Body of pancreas (tissue), 4 donors: ENCODE data around the gene SGK1. TPM values are rescaled to one million over a fixed set of nuclear protein-coding genes. Genes with fewer than 3 reads are reported as not detected.

Source experiments
- ATAC-seq: fragments of 150-250 bp; one replicate; pipeline ENCODE4 v1.9.1; 2016
- DNase-seq, 4 donors: peaks; one replicate each; pipeline ENCODE4 v3.0.0-alpha.2; 2019
- H3K27ac ChIP-seq, 4 donors: fragments of 200-600 bp; sonication (generic); 1 replicate in 3 of 4; 2 replicates in 1 of 4; pipeline versions ENCODE4 v1.5.1 to v1.6.1; 2016 to 2019; ENCODE audit warnings: mild to moderate bottlenecking in 1 of 4, mixed read lengths in 1 of 4, moderate library complexity in 1 of 4
- H3K27me3 ChIP-seq, 2 donors: fragments of 200-600 bp; sonication (generic); one replicate each; pipeline ENCODE4 v1.6.0; 2016; ENCODE audit warnings: mild to moderate bottlenecking in 1 of 2
- H3K36me3 ChIP-seq, 2 donors: fragments of 200-600 bp; sonication (generic); replicated peaks in 1 of 2; 2 replicates each; pipeline ENCODE4 v1.5.1; 2016; ENCODE audit warnings: low read depth in 2 of 2; ENCODE audit not compliant: insufficient read depth in 1 of 2
- H3K4me1 ChIP-seq: fragments of 200-600 bp; sonication (generic); one replicate; pipeline ENCODE4 v1.6.0; 2016
- H3K4me3 ChIP-seq, 2 donors: fragments of 200-600 bp; sonication (generic); 1 replicate in 1 of 2; 2 replicates in 1 of 2; pipeline ENCODE4 v1.5.1; 2016 to 2019
- H3K9me3 ChIP-seq, 3 donors: fragments of 200-600 bp; sonication (generic); 1 replicate in 2 of 3; 2 replicates in 1 of 3; pipeline ENCODE4 v1.5.1; 2016
- CTCF ChIP-seq, 7 experiments: fragments of 450-650 bp in 4 of 7; fragments of 200-600 bp in 3 of 7; sonication (generic) in 3 of 7; IDR thresholded peaks; one replicate each; pipeline ENCODE4 v1.5.1; 2016 to 2019; ENCODE audit warnings: antibody characterized with exemption in 7 of 7
- POLR2A ChIP-seq, 3 donors: fragments of 450-650 bp; IDR thresholded peaks; one replicate each; pipeline ENCODE4 v1.6.1; 2016; ENCODE audit warnings: antibody characterized with exemption in 3 of 3, mild to moderate bottlenecking in 2 of 3
- WGBS, 2 donors: methylation state at CpG; one replicate each; pipeline ENCODE4 v1.1.5; 2017; 5-methylcytosine and 5-hydroxymethylcytosine counted together
- intact Hi-C: fragments of 100-400 bp; cut with DNase I; formaldehyde crosslinking; loops from one replicate; pipeline ENCODE4 v1.15.1; 2023
- total RNA-seq, 2 donors: library from RNA; depleted of rRNA; stranded (reverse); fragments of >200 nt; gene quantifications; one replicate each; pipeline ENCODE4 v1.1.0, GENCODE V29; 2016

Gene SGK1
- total RNA-seq, 2 donors from 2014 or later = 51.1 to 238 TPM

GRCh38 chr6:134233180-134233955, 84.5 kb downstream of the SGK1 start:
- no peak for ATAC-seq
- H3K27ac ChIP-seq = no peak overlapping the region
- WGBS, 2 donors = 87 to 90% methylated on average over 5 of the region's 5 CpGs
- DNase-seq = no peak
- peaks cover 29% of the 10 kb centered on the region for H3K4me1 ChIP-seq
- no peaks in the 10 kb centered on the region for H3K9me3 ChIP-seq
- no peak overlapping the region for H3K4me3 ChIP-seq
- H3K36me3 ChIP-seq = no peaks in the 10 kb centered on the region
- no peak for TF ChIP-seq CTCF (IDR thresholded peaks at IDR 0.05)
- no peak for TF ChIP-seq POLR2A (IDR thresholded peaks at IDR 0.05)
- intact Hi-C loops = no loop called here
- H3K27me3 ChIP-seq = no peaks in the 10 kb centered on the region

GRCh38 chr6:134230940-134231339, 87.0 kb downstream of the SGK1 start:
- TF ChIP-seq POLR2A (IDR thresholded peaks at IDR 0.05) (no peak), CTCF (IDR thresholded peaks at IDR 0.05) (no peak)
- Histone ChIP-seq H3K36me3 (no peaks in the 10 kb centered on the region), H3K27me3 (no peaks in the 10 kb centered on the region), H3K4me3 (no peak overlapping the region), H3K9me3 (no peaks in the 10 kb centered on the region), H3K27ac (no peak overlapping the region), H3K4me1 (peaks cover 5% of the 10 kb centered on the region)
- intact Hi-C loops = no loop called here
- ATAC-seq (no peak), DNase-seq (no peak)
- WGBS, 2 donors = 94 to 95% methylated on average over 3 of the region's 3 CpGs

GRCh38 chr6:134230087-134230700, 87.7 kb downstream of the SGK1 start:
- no peak overlapping the region for H3K27ac ChIP-seq
- H3K4me1 ChIP-seq = no peaks in the 10 kb centered on the region
- no peaks in the 10 kb centered on the region for H3K9me3 ChIP-seq
- ATAC-seq (no peak), DNase-seq (peak in 1 of 4 donors; percentile 42)
- no peak overlapping the region for H3K4me3 ChIP-seq
- whole genome bisulfite sequencing, 2 donors = 80 to 94% methylated on average over 8 of the region's 8 CpGs
- no peaks in the 10 kb centered on the region for H3K36me3 ChIP-seq
- TF ChIP-seq CTCF (IDR thresholded peaks at IDR 0.05) (no peak), POLR2A (IDR thresholded peaks at IDR 0.05) (no peak)
- H3K27me3 ChIP-seq = no peaks in the 10 kb centered on the region
- intact Hi-C loops = no loop called here

DNA sequence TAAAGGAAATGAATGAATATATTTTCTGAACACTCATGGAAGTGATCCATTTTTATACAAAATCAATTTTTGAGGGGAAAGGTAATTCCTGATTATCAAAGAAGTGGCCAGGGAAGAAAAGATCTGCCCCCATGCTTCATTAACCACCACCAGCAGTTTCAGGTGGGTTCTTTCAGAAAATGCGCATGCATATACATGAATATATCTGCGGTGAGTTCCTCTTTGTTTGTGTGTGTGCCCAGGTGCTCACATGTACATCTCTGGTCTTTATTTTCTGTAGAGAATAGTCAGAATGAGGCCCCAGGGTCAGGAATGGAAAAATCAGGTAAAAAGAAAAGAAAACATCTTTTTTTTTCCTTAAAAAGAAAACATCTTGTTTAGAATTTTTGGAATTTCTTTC, 88.4 kb downstream of the SGK1 start:
- H3K9me3 ChIP-seq = no peaks in the 10 kb centered on the region
- no peak overlapping the region for H3K4me3 ChIP-seq
- H3K4me1 ChIP-seq = peaks cover 2% of the 10 kb centered on the region
- H3K27me3 ChIP-seq = no peaks in the 10 kb centered on the region
- H3K36me3 ChIP-seq = no peaks in the 10 kb centered on the region
- intact Hi-C loops = no loop called here
- 89 to 93% methylated on average over 2 of the region's 2 CpGs for WGBS, 2 donors
- DNase-seq = no peak
- TF ChIP-seq POLR2A (IDR thresholded peaks at IDR 0.05) (no peak), CTCF (IDR thresholded peaks at IDR 0.05) (no peak)
- H3K27ac ChIP-seq = no peak overlapping the region
- ATAC-seq = no peak
